Effector memory CD4-positive, alpha-beta T cell (primary cell): Measurements from ENCODE around the gene CARD8.
"Not testable (repeated sequence)": the region's sequence is repeated elsewhere in the genome, so short reads cannot be mapped to it uniquely, and the experiment has no call there.

ENCODE experiments used
- DNase-seq, 3 donors: peaks; one replicate each; pipeline ENCODE4 v3.0.0-alpha.2; 2020
- H3K27ac ChIP-seq: 2 replicates; pipeline ENCODE4 v1.7.0; 2013; ENCODE audit warnings: mild to moderate bottlenecking, low read length, moderate library complexity; ENCODE audit not compliant: insufficient read depth, poor library complexity, severe bottlenecking
- H3K27me3 ChIP-seq: replicated peaks from 2 replicates; pipeline ENCODE4 v1.7.0; 2013; ENCODE audit warnings: mild to moderate bottlenecking, low read length; ENCODE audit not compliant: insufficient read depth, control insufficient read depth, poor library complexity, severe bottlenecking
- H3K36me3 ChIP-seq: 2 replicates; pipeline ENCODE4 v1.7.0; 2013; ENCODE audit warnings: mild to moderate bottlenecking, low read length, moderate library complexity; ENCODE audit not compliant: control insufficient read depth, insufficient read depth
- H3K4me1 ChIP-seq: 2 replicates; pipeline ENCODE4 v1.7.0; 2013; ENCODE audit warnings: low read length, mild to moderate bottlenecking; ENCODE audit not compliant: control insufficient read depth, insufficient read depth, poor library complexity, severe bottlenecking
- H3K4me3 ChIP-seq: 2 replicates; pipeline ENCODE4 v1.7.0; 2013; ENCODE audit warnings: low read length, low read depth, mild to moderate bottlenecking; ENCODE audit not compliant: insufficient read depth, poor library complexity, severe bottlenecking
- H3K9me3 ChIP-seq: 2 replicates; pipeline ENCODE4 v1.7.0; 2013; ENCODE audit warnings: mild to moderate bottlenecking, low read length, moderate library complexity; ENCODE audit not compliant: control insufficient read depth

Gene CARD8

GRCh38 chr19:48248081-48248833 is 7.5 kb downstream of the CARD8 start:
- Histone ChIP-seq H3K36me3 (peaks cover 10% of the 10 kb centered on the region), H3K27ac (peak overlapping the region; percentile 79), H3K4me1 (peaks cover 34% of the 10 kb centered on the region), H3K9me3 (no peaks in the 10 kb centered on the region), H3K27me3 (no peaks in the 10 kb centered on the region), H3K4me3 (peak overlapping the region; percentile 45)
- DNase-seq: no peak

- no peak for DNase-seq
- Histone ChIP-seq H3K4me3 (no peak overlapping the region), H3K36me3 (peaks cover 10% of the 10 kb centered on the region), H3K4me1 (peaks cover 34% of the 10 kb centered on the region), H3K27ac (no peak overlapping the region), H3K9me3 (no peaks in the 10 kb centered on the region), H3K27me3 (no peaks in the 10 kb centered on the region)
Observed at GRCh38 chr19:48247212-48247611, 8.5 kb downstream of the CARD8 start.

- no peak for DNase-seq
- Histone ChIP-seq H3K27me3 (no peaks in the 10 kb centered on the region), H3K4me1 (peaks cover 34% of the 10 kb centered on the region), H3K36me3 (peaks cover 17% of the 10 kb centered on the region), H3K27ac (peak overlapping the region; percentile 24), H3K9me3 (no peaks in the 10 kb centered on the region), H3K4me3 (no peak overlapping the region)
Observed at GRCh38 chr19:48246101-48246500, 9.6 kb downstream of the CARD8 start.

GRCh38 chr19:48244281-48244680 is 11.4 kb downstream of the CARD8 start:
- H3K4me1 ChIP-seq: peaks cover 24% of the 10 kb centered on the region
- H3K4me3 ChIP-seq: peak overlapping the region; percentile 28
- H3K9me3 ChIP-seq: no peaks in the 10 kb centered on the region
- peak overlapping the region; percentile 59 for H3K27ac ChIP-seq
- DNase-seq: peak; percentile 11 to 21 (median 16)
- H3K27me3 ChIP-seq: no peaks in the 10 kb centered on the region
- peaks cover 31% of the 10 kb centered on the region for H3K36me3 ChIP-seq

- H3K27ac ChIP-seq, H3K4me3 ChIP-seq, DNase-seq, H3K9me3 ChIP-seq, H3K27me3 ChIP-seq: not testable (repeated sequence)
- Histone ChIP-seq H3K4me1 (peaks cover 21% of the 10 kb centered on the region), H3K36me3 (peaks cover 46% of the 10 kb centered on the region)
Observed at GRCh38 chr19:48241771-48242170, 13.9 kb downstream of the CARD8 start.

GRCh38 chr19:48239582-48240141 is 16.1 kb downstream of the CARD8 start:
- H3K4me1 ChIP-seq: peaks cover 7% of the 10 kb centered on the region
- no peaks in the 10 kb centered on the region for H3K9me3 ChIP-seq
- no peak for DNase-seq
- H3K36me3 ChIP-seq: peaks cover 44% of the 10 kb centered on the region
- H3K4me3 ChIP-seq: no peak overlapping the region
- no peak overlapping the region for H3K27ac ChIP-seq
- H3K27me3 ChIP-seq: no peaks in the 10 kb centered on the region

- DNase-seq: no peak
- no peaks in the 10 kb centered on the region for H3K9me3 ChIP-seq
- H3K27ac ChIP-seq: no peak overlapping the region
- H3K36me3 ChIP-seq: peaks cover 48% of the 10 kb centered on the region
- peaks cover 1% of the 10 kb centered on the region for H3K4me1 ChIP-seq
- no peak overlapping the region for H3K4me3 ChIP-seq
- H3K27me3 ChIP-seq: no peaks in the 10 kb centered on the region
Observed at GRCh38 chr19:48239120-48239519, 16.6 kb downstream of the CARD8 start.

- Histone ChIP-seq H3K9me3 (no peaks in the 10 kb centered on the region), H3K27ac (no peak overlapping the region), H3K4me3 (no peak overlapping the region), H3K27me3 (no peaks in the 10 kb centered on the region), H3K4me1 (no peaks in the 10 kb centered on the region), H3K36me3 (peaks cover 66% of the 10 kb centered on the region)
- DNase-seq: no peak
Observed at GRCh38 chr19:48237057-48237456, 18.7 kb downstream of the CARD8 start.

GRCh38 chr19:48230555-48231129 is 25.1 kb downstream of the CARD8 start:
- Histone ChIP-seq H3K27ac (no peak overlapping the region), H3K36me3 (peaks cover 73% of the 10 kb centered on the region), H3K4me3 (no peak overlapping the region), H3K9me3 (no peaks in the 10 kb centered on the region), H3K27me3 (no peaks in the 10 kb centered on the region), H3K4me1 (no peaks in the 10 kb centered on the region)
- DNase-seq: peak in 1 of 3 donors; percentile 9

GRCh38 chr19:48221628-48222027 is 34.1 kb downstream of the CARD8 start:
- Histone ChIP-seq H3K27ac (no peak overlapping the region), H3K36me3 (peaks cover 30% of the 10 kb centered on the region), H3K4me1 (no peaks in the 10 kb centered on the region), H3K9me3 (no peaks in the 10 kb centered on the region), H3K4me3 (no peak overlapping the region), H3K27me3 (no peaks in the 10 kb centered on the region)
- no peak for DNase-seq
